ENCODE results near the gene PCLO. TPM values are rescaled to one million over a fixed set of nuclear protein-coding genes. Genes with fewer than 3 reads are reported as not detected.

The PCLO gene
- total RNA-seq, 2 donors from 2014 or later = 3.2 to 4.2 TPM

DNA sequence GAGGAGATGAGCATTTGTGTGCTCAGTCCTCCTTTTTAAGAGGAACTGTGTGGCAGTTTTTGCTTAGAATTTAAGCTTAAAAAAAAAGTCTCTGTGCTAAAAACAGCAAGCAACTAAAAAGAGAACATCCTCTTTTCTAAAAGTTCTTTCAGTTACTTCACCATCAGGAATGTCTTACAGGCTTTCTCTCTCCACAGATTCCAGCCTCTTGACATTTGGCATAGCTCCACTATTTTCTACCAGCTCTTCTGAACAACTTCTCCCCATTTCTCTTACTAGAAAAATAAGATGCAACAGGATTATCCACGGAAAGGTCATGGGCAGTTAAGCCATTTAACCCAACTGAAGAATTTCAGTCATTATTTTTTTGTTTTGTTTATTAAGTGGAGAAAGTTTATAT lies 13.2 kb downstream of the PCLO start:
- WGBS, 2 experiments (ENCODE audit: insufficient coverage in 1 of 2, insufficient read length in 1 of 2) = 88% methylated on average over 1 of the region's 1 CpG; no CpG with 5 or more reads in 1 of the 2 experiments

DNA sequence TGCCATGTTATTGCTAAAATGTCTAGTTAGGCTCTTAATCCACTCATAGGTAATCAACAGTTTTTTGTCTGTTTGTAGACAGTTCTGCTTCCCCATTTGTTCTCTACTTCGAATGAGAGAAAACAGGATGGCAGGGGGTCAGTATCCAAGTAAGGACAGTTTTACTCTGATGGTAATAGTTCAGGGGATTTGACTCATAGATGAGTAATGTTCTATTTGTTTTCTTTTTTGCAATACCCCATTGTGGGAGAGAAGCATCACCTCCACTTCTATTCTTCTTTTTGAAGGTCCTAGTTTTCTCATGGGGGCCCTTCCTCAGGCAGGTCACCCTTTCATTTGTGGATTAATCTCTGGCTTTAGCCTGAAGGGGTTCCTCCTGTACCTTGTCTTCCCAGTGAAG lies 13.9 kb downstream of the PCLO start:
- Mint-ChIP-seq H3K4me1 (peaks cover 4% of the 10 kb centered on the region), H3K9me3 (no peaks in the 10 kb centered on the region), H3K36me3 (ENCODE audit: low read depth) (no peaks in the 10 kb centered on the region), H3K27ac (peak overlapping the region; percentile 27), H3K4me3 (no peak overlapping the region), H3K27me3 (ENCODE audit: insufficient read depth) (no peaks in the 10 kb centered on the region)
- Histone ChIP-seq H3K4me1 (ENCODE audit: control insufficient read depth, insufficient read depth, low read length) (no peaks in the 10 kb centered on the region), H3K27ac (ENCODE audit: low read depth, low read length) (no peak overlapping the region), H3K4me3 (ENCODE audit: low read length) (no peak overlapping the region), H3K9me3 (ENCODE audit: control insufficient read depth, low read length) (no peaks in the 10 kb centered on the region), H3K36me3 (ENCODE audit: control insufficient read depth, insufficient read depth, low read length) (no peaks in the 10 kb centered on the region), H3K27me3 (ENCODE audit: control insufficient read depth, insufficient read depth, low read length, poor library complexity, severe bottlenecking) (no peaks in the 10 kb centered on the region), H3K9ac (ENCODE audit: extremely low read depth, low read length, poor library complexity, severe bottlenecking) (no peak overlapping the region)
- WGBS, 2 experiments (ENCODE audit: insufficient coverage in 1 of 2, insufficient read length in 1 of 2) = 67% methylated on average over 1 of the region's 1 CpG; no CpG with 5 or more reads in 1 of the 2 experiments
- no peak for DNase-seq
- TF ChIP-seq CTCF (conservative IDR thresholded peaks at IDR 0.05) = no peak

More for the DNA sequence above, 13.2 kb downstream of the PCLO start:
- Mint-ChIP-seq H3K9me3 (no peaks in the 10 kb centered on the region), H3K27ac (peak overlapping the region; percentile 27), H3K27me3 (ENCODE audit: insufficient read depth) (no peaks in the 10 kb centered on the region), H3K4me1 (peaks cover 4% of the 10 kb centered on the region), H3K36me3 (ENCODE audit: low read depth) (no peaks in the 10 kb centered on the region), H3K4me3 (no peak overlapping the region)
- Histone ChIP-seq H3K36me3 (ENCODE audit: control insufficient read depth, insufficient read depth, low read length) (no peaks in the 10 kb centered on the region), H3K27ac (ENCODE audit: low read depth, low read length) (no peak overlapping the region), H3K4me3 (ENCODE audit: low read length) (no peak overlapping the region), H3K9me3 (ENCODE audit: control insufficient read depth, low read length) (no peaks in the 10 kb centered on the region), H3K27me3 (ENCODE audit: control insufficient read depth, insufficient read depth, low read length, poor library complexity, severe bottlenecking) (no peaks in the 10 kb centered on the region), H3K4me1 (ENCODE audit: control insufficient read depth, insufficient read depth, low read length) (no peaks in the 10 kb centered on the region), H3K9ac (ENCODE audit: extremely low read depth, low read length, poor library complexity, severe bottlenecking) (no peak overlapping the region)
- DNase-seq = no peak
- no peak for TF ChIP-seq CTCF (conservative IDR thresholded peaks at IDR 0.05)

DNA sequence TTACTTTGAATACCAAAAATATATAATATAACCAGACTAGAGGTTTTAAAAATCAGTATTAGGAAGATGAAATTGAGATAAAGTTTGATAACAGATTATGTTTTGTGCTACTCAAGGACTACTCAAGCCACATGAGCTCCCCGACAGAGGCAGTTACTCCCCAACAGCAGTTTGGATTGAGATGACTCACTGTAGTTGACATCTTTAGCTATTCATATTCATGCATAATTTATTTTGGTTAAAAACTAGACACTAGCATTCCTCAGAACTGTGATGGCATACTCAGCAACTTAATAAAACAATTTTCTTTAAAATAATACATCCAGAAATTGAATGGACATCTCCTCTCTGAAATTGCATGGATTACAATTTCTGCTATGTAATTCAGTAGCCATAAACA lies 19.6 kb downstream of the PCLO start:
- Histone ChIP-seq H3K27me3 (ENCODE audit: control insufficient read depth, insufficient read depth, low read length, poor library complexity, severe bottlenecking) (no peaks in the 10 kb centered on the region), H3K9me3 (ENCODE audit: control insufficient read depth, low read length) (no peaks in the 10 kb centered on the region), H3K4me3 (ENCODE audit: low read length) (no peak overlapping the region), H3K36me3 (ENCODE audit: control insufficient read depth, insufficient read depth, low read length) (no peaks in the 10 kb centered on the region), H3K4me1 (ENCODE audit: control insufficient read depth, insufficient read depth, low read length) (no peaks in the 10 kb centered on the region), H3K27ac (ENCODE audit: low read depth, low read length) (no peak overlapping the region), H3K9ac (ENCODE audit: extremely low read depth, low read length, poor library complexity, severe bottlenecking) (no peak overlapping the region)
- peaks cover 8% of the 10 kb centered on the region for H3K4me1 Mint-ChIP-seq
- H3K9me3 Mint-ChIP-seq = no peaks in the 10 kb centered on the region
- no peaks in the 10 kb centered on the region for H3K27me3 Mint-ChIP-seq (ENCODE audit: insufficient read depth)
- DNase-seq = no peak
- H3K27ac Mint-ChIP-seq = no peak overlapping the region
- TF ChIP-seq CTCF (conservative IDR thresholded peaks at IDR 0.05) = no peak
- H3K36me3 Mint-ChIP-seq (ENCODE audit: low read depth) = no peaks in the 10 kb centered on the region
- no peak overlapping the region for H3K4me3 Mint-ChIP-seq
- WGBS, 2 experiments (ENCODE audit: insufficient coverage in 1 of 2, insufficient read length in 1 of 2) = 92% methylated on average over 1 of the region's 1 CpG; no CpG with 5 or more reads in 1 of the 2 experiments
